Kidney epithelial cell (primary cell): Measurements from ENCODE around the gene MBOAT1. TPM values are rescaled to one million over a fixed set of nuclear protein-coding genes. Genes with fewer than 3 reads are reported as not detected.
"Not testable (repeated sequence)": the region's sequence is repeated elsewhere in the genome, so short reads cannot be mapped to it uniquely, and the experiment has no call there.

ENCODE experiments used
- DNase-seq: peaks from one replicate; pipeline ENCODE4 v3.0.0-alpha.2; 2010; ENCODE audit warnings: low read depth
- H3K27me3 ChIP-seq: 2 replicates; pipeline ENCODE4 v1.6.0; 2011; ENCODE audit warnings: low read length; ENCODE audit not compliant: control insufficient read depth, insufficient read depth
- H3K36me3 ChIP-seq: 2 replicates; pipeline ENCODE4 v1.5.1; 2011; ENCODE audit warnings: low read length; ENCODE audit not compliant: control insufficient read depth, insufficient read depth
- H3K4me3 ChIP-seq: 2 replicates; pipeline ENCODE4 v1.5.1; 2011; ENCODE audit warnings: low read depth, mild to moderate bottlenecking, control low read depth, low read length
- total RNA-seq: library from RNA; depleted of rRNA; stranded (reverse); fragments of >200 nt; gene quantifications from 2 replicates; pipeline ENCODE4 v1.2.3, GENCODE V29; 2015
- TF ChIP-seq, protein P1 (sequence below): IDR thresholded peaks from 2 replicates; pipeline ENCODE4 v1.5.1; 2011; ENCODE audit warnings: mild to moderate bottlenecking, moderate library complexity, low read length, control low read depth, inconsistent platforms; ENCODE audit not compliant: insufficient read depth, poor library complexity, severe bottlenecking

The MBOAT1 gene
- total RNA-seq, 1 donor from 2014 or later, result 12.0 TPM

DNA sequence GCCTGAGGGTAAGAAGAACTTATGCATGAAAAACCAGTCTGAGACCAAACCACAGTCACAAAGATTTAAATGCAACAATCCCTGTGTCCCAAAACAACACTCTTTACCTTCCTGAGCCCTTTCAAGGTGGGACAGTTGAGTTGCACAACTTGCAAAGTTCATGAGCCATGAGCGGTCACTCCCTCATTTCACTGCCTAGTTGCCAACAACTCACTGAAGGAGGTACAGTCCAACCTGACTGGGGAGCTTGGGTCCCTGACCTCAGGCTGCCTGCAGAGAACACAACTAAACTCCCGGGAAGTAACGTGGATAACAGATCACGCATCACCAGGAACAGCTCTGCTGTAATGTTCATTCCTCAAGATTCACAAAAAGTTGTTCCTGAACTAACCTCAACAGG, 69.4 kb downstream of the MBOAT1 start:
- no peak for DNase-seq
- no peaks in the 10 kb centered on the region for H3K36me3 ChIP-seq
- H3K4me3 ChIP-seq, result no peak overlapping the region
- TF ChIP-seq, protein P1, sequence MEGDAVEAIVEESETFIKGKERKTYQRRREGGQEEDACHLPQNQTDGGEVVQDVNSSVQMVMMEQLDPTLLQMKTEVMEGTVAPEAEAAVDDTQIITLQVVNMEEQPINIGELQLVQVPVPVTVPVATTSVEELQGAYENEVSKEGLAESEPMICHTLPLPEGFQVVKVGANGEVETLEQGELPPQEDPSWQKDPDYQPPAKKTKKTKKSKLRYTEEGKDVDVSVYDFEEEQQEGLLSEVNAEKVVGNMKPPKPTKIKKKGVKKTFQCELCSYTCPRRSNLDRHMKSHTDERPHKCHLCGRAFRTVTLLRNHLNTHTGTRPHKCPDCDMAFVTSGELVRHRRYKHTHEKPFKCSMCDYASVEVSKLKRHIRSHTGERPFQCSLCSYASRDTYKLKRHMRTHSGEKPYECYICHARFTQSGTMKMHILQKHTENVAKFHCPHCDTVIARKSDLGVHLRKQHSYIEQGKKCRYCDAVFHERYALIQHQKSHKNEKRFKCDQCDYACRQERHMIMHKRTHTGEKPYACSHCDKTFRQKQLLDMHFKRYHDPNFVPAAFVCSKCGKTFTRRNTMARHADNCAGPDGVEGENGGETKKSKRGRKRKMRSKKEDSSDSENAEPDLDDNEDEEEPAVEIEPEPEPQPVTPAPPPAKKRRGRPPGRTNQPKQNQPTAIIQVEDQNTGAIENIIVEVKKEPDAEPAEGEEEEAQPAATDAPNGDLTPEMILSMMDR, result no peak
- H3K27me3 ChIP-seq, result no peaks in the 10 kb centered on the region

DNA sequence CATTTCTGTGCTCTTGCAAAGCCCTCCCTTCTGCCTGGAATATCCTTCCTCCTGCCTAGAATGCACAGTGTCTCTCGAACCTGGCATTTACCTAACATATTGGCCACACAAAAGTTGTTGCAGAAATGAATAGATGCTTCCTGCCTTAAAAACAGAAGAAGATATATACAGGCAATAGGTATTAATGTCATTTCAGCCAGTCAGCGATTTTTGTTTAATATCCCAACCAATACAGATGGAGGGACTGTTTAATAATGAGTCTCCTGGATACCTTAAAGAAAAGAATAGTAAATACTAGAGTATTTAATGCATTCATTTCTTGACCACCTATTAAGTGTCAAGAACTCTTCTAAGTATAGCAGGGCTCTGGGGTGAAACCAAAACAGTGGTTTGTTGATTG, 70.3 kb downstream of the MBOAT1 start:
- no peak overlapping the region for H3K4me3 ChIP-seq
- H3K27me3 ChIP-seq, result no peaks in the 10 kb centered on the region
- no peak for DNase-seq
- H3K36me3 ChIP-seq, result no peaks in the 10 kb centered on the region
- TF ChIP-seq, protein P1, result no peak

DNA sequence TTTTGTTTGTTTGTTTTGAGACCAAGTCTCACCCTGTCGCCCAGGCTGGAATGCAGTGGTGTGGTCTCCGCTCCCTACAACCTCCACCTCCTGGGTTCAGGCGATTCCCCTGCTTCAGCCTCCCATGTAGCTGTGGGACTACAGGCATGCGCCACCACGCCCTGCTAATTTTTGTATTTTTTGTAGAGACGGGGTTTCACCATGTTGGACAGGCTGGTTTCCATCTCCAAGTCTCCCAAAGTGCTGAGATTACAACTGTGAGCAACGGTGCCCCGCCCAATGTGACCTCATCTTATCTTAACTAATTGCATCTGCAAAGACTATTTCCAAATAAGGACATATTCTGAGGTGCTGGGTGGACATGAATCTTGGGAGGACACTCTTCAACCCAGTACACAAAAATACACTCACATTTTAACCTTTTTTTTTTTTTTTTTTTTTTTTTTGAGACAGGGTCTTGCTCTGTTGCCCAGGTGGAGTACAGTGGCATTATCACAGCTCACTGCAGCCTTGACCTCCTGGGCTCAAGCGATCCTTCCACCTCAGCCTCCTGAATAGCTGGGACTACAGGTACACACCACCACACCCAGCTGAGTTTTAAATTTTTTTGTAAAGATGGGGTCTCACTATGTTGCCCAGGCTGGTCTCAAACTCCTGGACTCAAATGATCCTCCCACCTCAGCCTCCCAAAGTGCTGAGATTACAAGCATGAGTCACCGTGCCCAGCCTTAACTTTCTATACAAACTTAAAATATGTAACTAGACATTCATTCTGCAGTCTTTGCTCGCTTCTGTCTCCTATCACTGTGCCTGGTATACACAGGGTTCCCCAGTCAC, 72.9 kb downstream of the MBOAT1 start:
- H3K4me3 ChIP-seq, DNase-seq, H3K27me3 ChIP-seq, H3K36me3 ChIP-seq: not testable (repeated sequence)

DNA sequence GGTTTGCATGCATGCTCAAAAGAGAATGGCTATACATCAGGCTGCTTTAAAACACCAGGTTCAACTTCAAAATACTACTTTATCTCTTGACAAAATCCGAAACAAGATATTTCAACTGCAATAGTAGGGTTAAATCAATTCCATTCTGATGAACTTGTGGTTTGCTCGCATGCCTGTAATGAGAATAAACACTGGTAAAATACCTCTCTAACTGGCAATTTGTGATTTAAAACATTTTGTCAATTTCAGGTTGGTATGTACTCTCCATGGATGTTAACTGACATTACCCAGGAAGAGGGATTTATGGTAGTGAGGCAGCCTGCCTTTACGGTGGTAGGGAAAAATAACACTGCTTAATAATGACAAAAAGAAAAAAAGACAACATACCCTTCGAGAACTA, 74.4 kb downstream of the MBOAT1 start:
- DNase-seq, result no peak
- TF ChIP-seq, protein P1, result no peak
- Histone ChIP-seq H3K36me3 (no peaks in the 10 kb centered on the region), H3K27me3 (no peaks in the 10 kb centered on the region), H3K4me3 (no peak overlapping the region)

DNA sequence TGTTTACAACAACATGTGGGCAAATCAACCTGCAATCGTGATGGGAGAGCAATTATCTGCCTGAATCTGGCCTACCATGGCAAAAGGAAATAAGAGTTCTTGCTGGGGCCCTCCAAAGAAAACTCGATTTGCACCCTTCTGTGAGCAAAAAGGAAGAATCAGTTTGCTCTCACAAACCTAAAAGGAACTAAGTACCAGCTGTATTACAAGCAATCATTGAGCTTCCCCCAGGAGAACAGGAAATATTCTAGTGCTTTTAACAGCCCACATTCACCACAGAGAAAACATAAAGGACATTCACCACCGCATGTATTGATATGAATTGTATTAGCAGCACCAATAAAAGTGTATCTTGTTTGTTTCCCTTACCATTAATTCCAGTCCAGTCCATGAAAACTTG, 75.0 kb downstream of the MBOAT1 start:
- no peak for DNase-seq
- H3K27me3 ChIP-seq, result no peaks in the 10 kb centered on the region
- H3K4me3 ChIP-seq, result no peak overlapping the region

DNA sequence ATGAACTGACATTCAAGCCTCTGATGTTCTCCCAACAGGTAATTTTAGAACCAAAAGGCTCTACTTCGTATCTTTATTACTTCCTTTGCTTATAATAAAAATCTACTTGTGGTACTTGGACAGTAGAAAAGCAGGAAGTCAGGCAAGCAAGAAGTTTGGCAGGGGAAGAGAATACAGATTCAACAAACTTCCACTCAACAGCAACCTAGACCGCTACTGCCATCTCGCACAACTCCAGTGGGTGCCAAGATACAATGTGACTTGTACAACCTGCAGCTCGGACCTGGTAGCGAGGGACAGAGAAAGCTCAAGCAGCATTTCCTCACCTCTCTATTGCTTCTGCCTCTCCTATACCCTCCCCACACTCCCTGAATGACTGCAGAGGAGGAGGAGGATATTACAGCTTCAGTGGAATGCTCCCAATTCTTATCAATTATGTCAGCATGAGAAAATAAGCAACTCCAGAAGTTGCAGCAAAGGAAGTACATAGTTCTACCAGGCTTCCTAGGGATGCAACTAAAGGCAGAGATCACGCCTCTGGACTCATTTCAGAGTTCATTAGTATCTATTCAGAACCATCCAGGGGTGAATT, 76.5 kb downstream of the MBOAT1 start:
- TF ChIP-seq, protein P1, result no peak

More for the DNA sequence above, 75.0 kb downstream of the MBOAT1 start:
- H3K36me3 ChIP-seq, result no peaks in the 10 kb centered on the region
- TF ChIP-seq, protein P1, result no peak

More for the DNA sequence above, 76.5 kb downstream of the MBOAT1 start:
- Histone ChIP-seq H3K4me3 (no peak overlapping the region), H3K27me3 (no peaks in the 10 kb centered on the region), H3K36me3 (no peaks in the 10 kb centered on the region)
- DNase-seq, result no peak
